HG03571 (cell line): ENCODE results near the gene ANKRD33.
"Not testable (repeated sequence)": the region's sequence is repeated elsewhere in the genome, so short reads cannot be mapped to it uniquely, and the experiment has no call there.

ENCODE experiments used
- ATAC-seq: cut with Tn5 transposase; IDR thresholded peaks from one replicate; pipeline ENCODE4 v1.9.1; 2021; ENCODE audit not compliant: unreplicated experiment

ANKRD33 gene

DNA sequence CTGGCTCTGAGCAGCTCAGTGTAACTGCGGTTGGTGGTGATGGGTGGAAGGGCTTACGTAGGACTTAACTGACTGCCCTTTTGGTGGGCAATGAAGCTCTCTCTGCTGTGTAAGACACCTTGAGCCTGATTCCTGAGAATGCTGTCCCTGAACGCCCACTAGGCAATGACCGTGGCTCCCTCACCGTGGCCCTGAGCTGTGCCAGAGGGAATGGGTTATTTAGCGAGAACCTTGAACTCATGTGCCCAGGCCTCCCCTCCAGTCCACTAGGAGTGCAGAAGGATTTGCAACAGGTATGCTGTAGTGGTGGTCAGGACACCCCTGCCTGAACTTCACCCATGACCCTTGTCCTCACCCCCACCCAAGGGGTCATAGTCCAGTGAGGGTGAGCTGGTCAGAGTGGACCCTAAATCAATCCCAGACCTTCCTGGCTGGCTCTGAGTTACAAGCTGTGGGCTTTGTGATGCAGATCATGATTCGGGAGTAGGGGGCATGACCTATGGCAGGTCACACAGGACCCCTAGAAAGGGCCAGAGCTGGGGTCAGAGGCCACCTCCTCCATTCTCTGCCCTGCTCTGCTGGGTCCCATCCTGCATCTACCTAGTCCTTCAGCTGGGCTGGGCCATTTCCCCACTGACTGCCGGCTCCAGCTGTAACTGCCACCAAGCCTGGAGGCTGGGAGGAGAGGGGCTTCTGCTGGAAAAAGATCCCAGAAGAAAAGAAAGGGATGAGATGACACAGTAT is 14.5 kb upstream of the ANKRD33 start:
- no peak for ATAC-seq

DNA sequence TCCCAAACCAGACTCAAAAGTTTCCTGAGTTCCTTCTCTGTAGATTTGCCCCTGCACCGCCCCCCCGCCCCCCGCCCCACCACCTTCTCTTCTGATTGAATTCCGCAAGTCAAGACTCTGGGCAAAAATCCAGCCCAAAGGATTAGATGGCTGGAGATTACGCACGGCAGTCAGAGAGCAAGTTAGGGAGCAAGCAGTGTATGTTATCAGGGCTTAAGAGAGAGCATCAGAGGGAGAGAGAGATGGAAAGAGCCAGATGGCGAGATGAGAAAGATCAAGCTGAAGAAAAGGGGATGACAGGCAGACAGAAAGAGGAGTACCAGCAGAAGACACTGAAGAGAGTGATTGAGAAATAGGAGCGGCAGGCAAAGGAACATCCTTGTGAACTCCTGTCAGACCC is 13.9 kb upstream of the ANKRD33 start:
- ATAC-seq: no peak

DNA sequence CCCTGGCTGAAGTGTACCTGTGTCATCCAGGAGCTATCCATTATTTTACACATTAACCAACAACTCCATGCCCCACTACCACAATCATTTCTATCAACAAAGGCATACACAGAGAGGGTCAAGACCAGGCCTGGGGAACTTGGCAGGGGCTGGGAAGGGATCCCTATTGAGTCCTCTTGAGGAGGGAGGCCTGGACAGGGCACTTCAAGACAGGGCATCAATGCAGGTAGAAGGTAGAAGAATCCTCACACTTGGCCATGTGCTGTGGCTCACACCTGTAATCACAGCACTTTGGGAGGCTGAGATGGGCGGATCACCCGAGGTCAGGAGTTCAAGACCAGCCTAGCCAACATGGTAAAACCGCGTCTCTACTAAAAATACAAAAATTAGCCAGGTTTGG is 13.4 kb upstream of the ANKRD33 start:
- ATAC-seq: no peak

DNA sequence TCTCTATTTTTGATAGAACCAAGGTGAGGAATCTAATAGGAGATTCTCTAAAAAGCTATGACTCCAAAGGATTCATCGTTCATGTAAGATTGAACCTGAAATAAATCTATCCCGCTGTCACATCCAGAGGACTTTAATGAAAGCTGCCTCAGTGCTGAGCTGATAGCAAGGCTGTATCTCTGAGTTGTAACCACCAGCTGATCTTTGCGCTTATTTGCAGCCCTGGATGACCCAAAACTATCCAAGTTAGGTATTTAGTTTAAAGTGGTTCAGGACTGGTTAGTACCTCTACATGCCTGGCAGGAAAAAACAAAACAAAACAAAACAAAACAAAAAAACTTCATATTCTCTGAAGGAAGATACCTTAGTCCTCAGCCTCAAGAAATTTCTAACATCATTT is 8.8 kb upstream of the ANKRD33 start:
- no peak for ATAC-seq

DNA sequence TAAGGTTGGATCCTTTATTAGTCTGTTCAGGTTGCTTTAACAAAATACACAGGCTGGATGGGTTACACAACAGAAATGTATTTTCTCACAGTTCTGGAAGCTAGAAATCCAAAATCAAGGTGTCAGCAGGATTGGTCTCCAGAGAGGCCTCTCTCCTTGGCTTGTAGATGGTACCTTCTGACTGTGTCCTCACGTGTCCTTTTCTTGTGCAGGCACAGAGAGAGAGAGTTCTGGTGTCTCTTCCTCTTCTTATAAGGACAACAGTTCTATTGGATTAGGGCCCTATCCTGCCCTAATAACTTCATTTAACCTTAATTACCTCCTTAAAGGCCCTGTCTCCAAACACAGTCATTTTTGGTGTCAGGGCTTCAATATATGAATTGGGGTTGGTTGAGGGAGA is 4.6 kb upstream of the ANKRD33 start:
- no peak for ATAC-seq

DNA sequence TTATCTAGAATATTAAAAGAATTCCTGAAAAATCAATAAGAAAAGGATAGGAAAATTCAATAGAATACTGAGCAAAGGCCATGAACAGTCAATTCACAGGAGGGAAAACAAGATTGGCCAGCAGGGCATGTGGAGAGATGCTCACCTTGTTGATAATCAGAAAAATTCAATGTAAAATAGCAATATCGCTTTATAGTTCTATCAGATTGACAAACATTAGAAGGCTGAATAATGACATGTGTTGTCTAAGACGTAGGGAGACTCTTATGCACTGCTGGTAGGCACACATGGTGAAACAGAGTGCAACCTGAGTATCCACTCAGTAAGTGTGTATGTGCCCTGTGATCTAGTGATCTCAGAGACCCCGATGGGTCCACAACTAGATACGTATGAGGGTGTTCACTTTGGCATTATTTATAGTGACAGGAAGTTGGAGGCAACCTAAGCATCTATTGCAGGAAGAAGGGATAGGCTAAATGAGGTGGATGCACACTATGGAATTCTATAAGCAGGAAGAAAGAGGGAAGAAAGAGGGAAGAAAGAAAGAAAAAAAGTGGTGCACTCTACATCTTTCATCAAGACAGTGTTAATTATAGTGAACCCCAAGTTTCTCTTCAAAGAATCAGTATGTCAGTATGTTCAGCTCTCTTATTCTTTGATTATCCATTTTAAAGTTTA is 3.8 kb upstream of the ANKRD33 start:
- no peak for ATAC-seq

DNA sequence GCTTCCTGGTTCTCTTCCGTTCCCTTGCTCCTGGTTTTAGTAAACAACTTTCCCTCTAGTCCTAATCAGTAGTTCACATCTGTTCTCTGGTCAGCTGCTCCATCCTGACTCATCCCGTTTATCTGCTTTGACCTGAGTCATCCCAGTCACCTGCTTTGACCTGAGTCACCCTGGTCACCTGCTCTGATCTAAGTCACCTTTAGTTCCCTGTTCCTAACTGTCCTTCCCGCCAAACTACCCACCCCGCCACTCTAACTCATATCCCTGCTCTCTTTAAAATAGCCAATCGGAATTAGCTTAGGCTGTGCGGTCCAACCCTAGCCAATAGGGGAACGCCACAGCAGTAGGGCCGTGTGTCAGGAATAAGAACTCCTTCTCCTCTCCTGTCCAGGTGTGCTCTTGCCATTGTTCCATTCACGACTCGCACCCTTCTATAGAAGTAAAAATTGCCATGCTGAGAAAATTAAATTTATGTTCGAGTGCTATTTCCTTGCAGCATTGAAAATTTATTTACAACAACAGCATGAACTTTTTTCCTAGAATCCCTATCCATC is 3.1 kb upstream of the ANKRD33 start:
- no peak for ATAC-seq

DNA sequence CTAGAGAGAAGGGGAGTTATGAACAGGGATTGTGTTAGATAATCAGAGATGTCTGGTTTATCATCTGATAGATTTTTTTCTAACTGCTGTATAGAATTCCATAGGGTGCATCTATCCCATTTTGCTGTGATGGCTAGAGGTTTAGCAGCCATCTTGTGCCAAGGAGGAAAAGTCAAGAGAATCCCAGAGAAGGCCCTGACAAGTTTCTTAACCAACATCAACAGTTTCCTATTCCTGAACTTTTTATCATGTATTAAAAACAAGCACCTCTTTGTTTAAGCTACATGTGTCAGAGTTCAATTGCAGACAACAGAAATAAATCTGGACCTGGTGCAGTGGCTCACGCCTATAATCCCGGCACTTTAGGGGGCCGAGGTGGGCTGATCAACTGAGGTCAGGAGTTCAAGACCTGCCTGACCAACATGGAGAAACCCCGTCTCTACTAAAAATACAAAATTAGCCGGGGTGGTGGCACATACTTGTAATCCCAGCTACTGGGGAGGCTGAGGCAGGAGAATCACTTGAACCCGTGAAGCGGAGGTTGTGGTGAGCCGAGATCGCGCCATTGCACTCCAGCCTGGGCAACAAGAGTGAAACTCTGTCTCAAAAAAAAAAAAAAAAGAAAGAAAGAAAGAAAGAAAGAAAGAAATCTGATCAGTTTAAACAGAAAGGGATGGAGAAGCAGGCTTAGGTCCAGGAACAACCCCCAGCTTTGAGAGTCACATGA is 2.4 kb upstream of the ANKRD33 start:
- not testable (repeated sequence) for ATAC-seq

DNA sequence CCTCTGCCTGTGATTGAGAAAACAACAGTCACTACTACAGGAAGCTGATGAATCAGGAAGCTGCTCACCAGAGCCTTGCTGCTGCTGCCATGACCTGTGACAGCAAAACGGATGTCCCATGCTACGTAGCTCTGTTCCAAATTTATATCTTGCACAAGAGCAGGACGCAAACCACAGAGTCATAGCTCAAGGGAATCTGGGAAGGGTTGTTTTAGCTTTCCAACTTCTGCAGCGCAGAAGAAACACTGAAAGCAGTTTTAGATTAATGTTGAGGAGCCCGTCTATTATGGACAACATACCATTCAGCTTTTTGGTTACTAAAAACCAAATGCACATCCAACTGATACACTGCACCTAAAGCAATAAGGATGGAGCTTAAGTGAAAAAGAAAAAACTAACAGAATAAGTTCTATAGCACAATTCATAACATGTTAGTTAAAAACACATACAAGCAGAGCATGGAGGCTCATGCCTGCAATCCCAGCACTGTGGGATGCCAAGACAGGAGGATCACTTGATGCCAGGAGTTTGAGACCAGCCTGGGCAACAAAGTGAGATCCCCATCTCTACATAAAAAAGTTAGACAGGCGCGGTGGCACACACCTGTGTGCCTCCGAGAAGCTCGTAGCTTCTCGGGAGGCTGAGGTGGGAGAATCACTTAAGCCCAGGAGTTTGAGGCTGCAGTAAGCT is 1.7 kb upstream of the ANKRD33 start:
- ATAC-seq: no peak

DNA sequence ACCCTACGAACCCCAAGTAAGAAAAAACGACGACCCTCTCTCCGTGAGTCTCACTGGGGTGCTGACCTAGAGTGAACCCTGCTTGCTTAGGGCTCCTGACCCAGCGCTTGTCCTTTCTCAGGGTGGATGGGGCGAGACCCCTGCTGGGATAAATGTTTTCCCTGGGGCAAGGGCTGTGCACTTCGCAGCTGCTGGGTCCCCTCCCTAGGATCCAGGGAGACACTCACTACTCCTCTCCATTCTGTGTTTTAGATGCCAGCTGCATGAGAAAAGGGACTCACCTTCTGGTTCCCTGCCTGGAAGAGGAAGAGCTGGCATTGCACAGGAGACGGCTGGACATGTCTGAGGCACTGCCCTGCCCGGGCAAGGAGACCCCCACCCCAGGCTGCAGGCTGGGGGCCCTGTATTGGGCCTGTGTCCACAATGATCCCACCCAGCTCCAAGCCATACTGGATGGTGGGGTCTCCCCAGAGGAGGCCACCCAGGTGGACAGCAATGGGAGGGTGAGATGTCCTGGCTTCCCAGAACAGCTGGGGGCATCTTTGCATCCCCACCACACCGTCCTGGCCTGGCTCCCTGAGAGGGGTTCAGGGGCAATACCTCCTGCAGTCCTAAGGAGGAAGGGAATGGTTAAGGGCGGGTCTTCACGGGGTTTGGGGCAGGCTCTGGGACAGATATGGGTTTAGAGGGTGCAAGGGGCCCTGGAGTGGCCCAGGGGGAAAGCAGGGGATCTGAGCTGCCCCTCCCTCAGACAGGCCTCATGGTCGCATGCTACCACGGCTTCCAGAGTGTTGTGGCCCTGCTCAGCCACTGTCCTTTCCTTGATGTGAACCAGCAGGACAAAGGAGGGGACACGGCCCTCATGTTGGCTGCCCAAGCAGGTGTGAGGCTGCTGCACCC is 663 bp downstream of the ANKRD33 start:
- ATAC-seq: no peak

DNA sequence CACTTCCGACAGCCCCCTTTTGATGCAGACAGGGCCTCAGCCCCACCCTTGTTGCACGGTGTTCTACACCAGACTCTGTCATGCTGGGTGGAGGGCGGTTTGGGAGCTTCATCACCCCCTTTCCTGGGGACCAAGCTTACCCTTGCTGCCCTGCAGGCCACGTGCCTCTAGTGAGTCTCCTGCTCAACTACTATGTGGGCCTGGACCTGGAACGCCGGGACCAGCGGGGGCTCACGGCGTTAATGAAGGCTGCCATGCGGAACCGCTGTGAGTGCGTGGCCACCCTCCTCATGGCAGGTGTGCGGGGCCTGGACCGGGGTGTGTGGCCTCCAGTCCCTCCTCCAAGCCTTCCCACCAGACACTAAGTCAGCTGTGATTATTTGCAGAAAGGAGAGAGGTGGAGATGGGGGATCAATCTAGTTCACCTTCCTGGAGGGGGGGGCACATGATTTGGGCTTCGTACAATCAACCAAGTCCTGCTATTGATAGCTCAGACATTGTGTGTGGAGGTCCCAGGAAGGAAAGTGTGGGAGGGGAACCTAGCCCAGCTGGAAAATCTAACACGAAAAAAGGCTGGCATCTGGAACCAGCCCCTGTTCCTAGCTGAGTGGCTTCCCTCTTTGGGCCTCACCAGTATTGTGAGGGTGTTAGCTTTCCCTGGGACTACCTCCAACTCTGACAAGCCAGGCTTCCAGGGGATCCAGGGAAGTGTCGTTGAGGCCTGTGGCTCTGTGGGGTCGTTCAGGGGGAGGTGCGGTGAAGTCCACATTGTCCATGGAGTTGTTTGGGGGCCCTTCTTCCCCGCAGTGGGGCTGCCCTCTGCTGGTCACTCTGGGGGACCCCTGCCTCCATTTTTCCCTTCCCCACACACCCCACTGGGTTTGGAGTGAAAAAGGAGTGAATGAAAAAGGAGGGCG is 1.6 kb downstream of the ANKRD33 start:
- no peak for ATAC-seq

DNA sequence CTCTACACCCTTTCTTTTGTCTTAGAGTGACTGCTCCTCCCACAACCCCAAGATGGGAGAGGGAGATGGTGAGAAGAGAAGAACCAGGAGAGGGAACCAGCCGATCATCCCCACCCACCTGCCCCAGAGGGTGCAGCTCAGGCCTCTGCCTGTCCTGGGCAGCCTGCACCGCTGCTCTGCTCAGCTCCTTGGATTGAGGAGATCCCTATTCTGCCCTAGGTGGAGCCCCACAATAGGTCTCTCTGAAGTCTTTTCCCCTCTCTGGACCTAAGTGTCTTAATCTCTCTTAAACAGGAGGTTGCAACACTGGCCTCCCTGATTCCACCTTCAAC is 2.2 kb downstream of the ANKRD33 start:
- no peak for ATAC-seq

DNA sequence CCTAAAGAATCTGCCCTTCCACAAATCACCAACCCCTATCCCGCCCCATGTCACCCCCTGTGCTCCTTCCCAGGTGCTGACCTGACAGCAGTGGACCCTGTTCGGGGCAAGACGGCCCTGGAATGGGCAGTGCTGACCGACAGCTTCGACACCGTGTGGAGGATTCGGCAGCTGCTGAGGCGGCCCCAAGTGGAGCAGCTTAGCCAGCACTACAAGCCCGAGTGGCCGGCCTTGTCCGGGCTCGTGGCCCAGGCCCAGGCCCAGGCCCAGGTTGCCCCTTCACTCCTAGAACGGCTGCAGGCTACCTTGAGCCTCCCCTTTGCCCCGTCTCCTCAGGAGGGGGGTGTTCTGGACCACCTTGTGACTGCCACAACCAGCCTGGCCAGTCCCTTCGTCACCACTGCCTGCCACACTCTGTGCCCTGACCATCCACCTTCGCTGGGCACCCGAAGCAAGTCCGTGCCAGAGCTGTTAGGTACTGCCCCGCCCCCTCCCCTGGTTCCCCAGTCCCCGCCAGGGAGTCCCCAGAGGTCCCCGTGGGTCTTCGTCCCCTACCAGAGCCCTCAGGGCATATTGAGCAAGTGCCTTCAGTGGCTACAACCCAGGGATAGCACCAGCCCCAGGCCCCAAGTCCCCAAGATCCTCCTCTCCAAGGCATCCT is 2.7 kb downstream of the ANKRD33 start:
- ATAC-seq: no peak

DNA sequence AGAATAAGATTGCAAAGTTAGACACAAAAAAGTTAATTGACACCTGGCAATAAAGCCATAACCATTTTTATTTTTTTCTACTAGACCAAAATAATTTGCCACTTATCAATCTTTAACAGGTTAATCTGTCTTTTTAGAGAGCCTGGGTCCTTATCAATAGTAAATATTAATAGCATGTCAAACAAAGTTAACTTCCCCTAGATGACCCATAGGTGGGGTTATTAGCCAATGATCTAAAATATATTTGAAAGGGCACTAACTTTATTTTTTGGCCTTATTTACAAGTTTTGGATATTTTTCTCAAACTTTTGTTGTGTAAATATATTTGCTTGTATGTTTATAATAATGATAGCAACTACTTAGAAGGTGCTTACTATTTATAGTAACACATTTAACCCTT is 3.9 kb downstream of the ANKRD33 start:
- no peak for ATAC-seq

DNA sequence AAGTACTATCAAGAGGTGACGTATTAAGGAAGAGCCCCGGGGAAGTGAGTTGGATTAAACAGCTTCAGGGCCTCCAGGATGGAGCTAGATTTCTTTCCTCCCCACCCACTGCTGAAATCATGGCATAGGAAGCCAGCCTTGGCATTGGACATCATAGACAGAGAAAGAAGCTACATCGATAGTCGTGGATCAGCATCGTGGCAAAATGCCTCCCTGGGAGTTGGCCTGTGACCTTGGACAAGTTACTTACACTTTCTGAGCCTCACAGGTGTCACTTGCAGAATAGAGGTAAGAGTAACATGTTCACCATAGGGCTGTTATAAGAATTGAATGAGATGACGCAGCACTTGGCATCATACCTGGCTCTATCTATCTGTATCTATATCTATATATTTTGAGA is 5.9 kb downstream of the ANKRD33 start:
- ATAC-seq: no peak

DNA sequence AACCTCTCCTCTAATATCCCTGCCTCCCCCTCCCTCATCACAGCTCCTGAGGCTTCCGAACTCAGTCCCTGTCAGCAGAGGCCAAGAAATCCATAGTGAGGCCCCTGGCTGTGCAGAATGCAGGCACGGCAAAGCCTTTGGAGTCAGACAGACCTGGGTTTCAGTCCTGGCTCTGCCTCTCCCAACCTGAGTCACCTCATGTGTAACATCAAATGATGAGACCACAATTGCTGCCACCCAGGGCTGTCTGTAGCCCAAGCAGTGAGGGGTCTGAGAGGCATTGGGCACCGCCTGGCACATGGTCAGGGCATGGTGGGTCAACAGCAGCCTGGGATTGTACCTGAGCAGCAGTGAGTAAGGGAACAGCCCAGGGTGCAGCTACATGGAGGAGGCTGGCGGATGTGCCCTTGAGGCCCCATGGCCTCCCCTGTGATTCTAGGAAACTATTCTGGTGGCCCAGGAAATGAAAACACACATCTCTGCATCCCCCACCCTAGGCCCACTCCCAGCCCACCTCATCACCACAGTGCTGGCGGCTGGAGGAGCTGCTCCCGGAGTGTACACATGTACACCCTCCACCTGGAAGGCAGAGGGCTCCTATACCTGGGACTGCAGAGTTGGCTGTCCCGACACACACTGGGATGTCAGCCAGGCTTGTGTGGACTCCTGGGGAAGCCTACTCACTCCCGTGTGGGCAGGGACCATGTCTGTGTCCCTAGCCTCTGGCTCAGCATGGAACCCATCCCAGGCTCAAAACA is 7.7 kb downstream of the ANKRD33 start:
- no peak for ATAC-seq

DNA sequence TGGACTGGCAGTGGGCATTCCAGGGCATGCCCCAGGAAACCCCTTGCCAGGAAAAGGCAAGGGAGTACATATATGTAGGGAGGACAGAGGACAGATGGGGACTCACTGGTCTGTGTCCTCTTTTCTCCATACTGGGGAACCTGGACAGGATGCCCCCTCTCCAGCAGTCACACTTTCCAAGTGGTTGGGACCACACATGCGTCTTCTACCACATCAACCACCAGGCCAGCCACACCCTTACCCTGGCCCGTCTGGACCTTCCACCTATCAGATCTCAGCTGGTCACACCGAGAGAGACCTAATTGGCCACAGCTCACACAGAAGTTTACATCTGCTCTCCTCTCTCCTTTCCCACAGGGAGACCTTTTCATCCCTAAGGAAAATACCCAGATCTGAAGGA is 8.3 kb downstream of the ANKRD33 start:
- no peak for ATAC-seq

DNA sequence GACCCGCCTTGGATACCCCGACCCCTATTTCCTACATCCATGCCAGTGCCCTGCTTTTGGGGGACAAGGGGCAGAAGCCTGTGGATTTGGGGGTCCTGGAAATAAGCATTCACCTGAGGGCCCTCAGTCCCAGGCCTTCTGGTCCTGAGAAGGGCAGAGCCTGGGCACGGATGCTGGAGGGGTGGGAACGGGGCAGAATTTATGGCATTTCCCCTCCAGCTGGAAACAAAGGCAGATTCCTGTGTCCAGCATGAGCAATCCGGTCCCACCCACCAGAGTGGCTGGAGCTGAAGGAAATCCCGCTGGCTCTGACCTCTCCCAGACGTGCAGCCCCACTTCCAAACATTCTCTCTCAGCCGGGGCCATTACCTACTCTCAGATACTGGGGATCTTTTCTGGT is 9.3 kb downstream of the ANKRD33 start:
- ATAC-seq: no peak
